Gastroesophageal sphincter (tissue), 3 donors: ENCODE measurements around the gene FHIT.

Source experiments
- POLR2A ChIP-seq, 2 donors: fragments of 450-650 bp; IDR thresholded peaks; one replicate each; pipeline ENCODE4 v1.6.1; 2017; ENCODE audit warnings: antibody characterized with exemption in 2 of 2, mild to moderate bottlenecking in 2 of 2, moderate library complexity in 1 of 2
- TF ChIP-seq, protein P1 (sequence below), 4 experiments: fragments of 200-600 bp in 2 of 4; fragments of 450-650 bp in 2 of 4; sonication (generic) in 1 of 4; IDR thresholded peaks; one replicate each; pipeline ENCODE4 v1.5.1; 2017 to 2019; ENCODE audit warnings: antibody characterized with exemption in 4 of 4, mild to moderate bottlenecking in 2 of 4, moderate library complexity in 2 of 4

DNA sequence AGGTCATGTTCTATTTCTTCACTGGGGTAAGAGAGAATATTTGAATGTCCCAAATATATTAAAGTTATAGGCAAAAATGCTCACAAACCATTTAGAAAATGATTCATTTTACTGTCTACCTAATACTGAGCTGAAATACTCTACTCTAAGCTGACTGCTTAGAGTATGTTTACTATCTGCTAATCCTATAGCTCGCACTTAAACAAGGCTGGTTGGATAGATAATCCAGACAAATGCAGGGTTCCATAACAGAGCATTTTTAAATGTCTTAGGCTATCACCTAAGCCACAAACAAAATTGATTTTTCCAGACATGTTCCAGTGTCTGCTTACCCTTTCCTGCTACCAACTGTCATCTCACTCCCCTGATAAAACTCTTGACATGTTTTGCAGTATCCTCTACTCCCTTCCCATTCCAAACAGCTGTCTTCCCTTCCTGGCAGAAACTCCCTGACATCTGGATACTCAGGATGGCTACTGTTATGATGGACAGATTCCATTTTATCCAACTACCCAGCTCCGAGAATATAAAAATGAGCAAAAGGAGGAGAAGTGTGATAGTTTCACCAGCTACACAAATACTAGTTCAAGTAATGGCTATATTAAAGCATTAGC lies 1034.7 kb downstream of the FHIT start:
- no peak for TF ChIP-seq POLR2A (IDR thresholded peaks at IDR 0.05)
- TF ChIP-seq, protein P1, sequence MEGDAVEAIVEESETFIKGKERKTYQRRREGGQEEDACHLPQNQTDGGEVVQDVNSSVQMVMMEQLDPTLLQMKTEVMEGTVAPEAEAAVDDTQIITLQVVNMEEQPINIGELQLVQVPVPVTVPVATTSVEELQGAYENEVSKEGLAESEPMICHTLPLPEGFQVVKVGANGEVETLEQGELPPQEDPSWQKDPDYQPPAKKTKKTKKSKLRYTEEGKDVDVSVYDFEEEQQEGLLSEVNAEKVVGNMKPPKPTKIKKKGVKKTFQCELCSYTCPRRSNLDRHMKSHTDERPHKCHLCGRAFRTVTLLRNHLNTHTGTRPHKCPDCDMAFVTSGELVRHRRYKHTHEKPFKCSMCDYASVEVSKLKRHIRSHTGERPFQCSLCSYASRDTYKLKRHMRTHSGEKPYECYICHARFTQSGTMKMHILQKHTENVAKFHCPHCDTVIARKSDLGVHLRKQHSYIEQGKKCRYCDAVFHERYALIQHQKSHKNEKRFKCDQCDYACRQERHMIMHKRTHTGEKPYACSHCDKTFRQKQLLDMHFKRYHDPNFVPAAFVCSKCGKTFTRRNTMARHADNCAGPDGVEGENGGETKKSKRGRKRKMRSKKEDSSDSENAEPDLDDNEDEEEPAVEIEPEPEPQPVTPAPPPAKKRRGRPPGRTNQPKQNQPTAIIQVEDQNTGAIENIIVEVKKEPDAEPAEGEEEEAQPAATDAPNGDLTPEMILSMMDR (IDR thresholded peaks at IDR 0.05) = no peak
